Glutamatergic neuron (in vitro differentiated cells): ENCODE measurements around the gene TMEM266. TPM values are rescaled to one million over a fixed set of nuclear protein-coding genes. Genes with fewer than 3 reads are reported as not detected.
A peak's percentile ranks its signal among the peaks of the same experiment; 100 is the strongest.

ENCODE experiments used
- DNase-seq: peaks from one replicate; pipeline ENCODE4 v3.0.0; 2022
- H3K27ac Mint-ChIP-seq: one replicate; pipeline ENCODE4 v1.8.0; 2020; ENCODE audit warnings: mild to moderate bottlenecking, mixed read lengths, inconsistent platforms; ENCODE audit not compliant: unreplicated experiment
- H3K27me3 Mint-ChIP-seq: one replicate; pipeline ENCODE4 v1.8.0; 2020; ENCODE audit warnings: mild to moderate bottlenecking, moderate library complexity, mixed read lengths, inconsistent platforms; ENCODE audit not compliant: unreplicated experiment
- H3K36me3 Mint-ChIP-seq: one replicate; pipeline ENCODE4 v1.8.0; 2020; ENCODE audit warnings: mild to moderate bottlenecking, mixed read lengths, inconsistent platforms; ENCODE audit not compliant: unreplicated experiment
- H3K4me1 Mint-ChIP-seq: one replicate; pipeline ENCODE4 v1.8.0; 2020; ENCODE audit warnings: mild to moderate bottlenecking, low read depth, mixed read lengths, inconsistent platforms; ENCODE audit not compliant: unreplicated experiment
- H3K4me3 Mint-ChIP-seq: one replicate; pipeline ENCODE4 v1.8.0; 2020; ENCODE audit warnings: mild to moderate bottlenecking, mixed read lengths, inconsistent platforms; ENCODE audit not compliant: unreplicated experiment
- H3K9me3 Mint-ChIP-seq: one replicate; pipeline ENCODE4 v1.8.0; 2020; ENCODE audit warnings: mild to moderate bottlenecking, moderate library complexity, mixed read lengths, inconsistent platforms; ENCODE audit not compliant: unreplicated experiment
- total RNA-seq: library from RNA; stranded (reverse); fragmentation: NEBNext Ultra II Directional; extraction: Animal tissue kit (Norgen Biotek cat#: 25700); gene quantifications from one replicate; pipeline ENCODE4 v1.2.1, GENCODE V29; 2021; ENCODE audit not compliant: unreplicated experiment
- TF ChIP-seq, protein P1 (sequence below): fragments of 200-600 bp; sonication (generic); IDR thresholded peaks from one replicate; pipeline ENCODE4 v1.5.0; 2021; ENCODE audit not compliant: partially characterized antibody, unreplicated experiment

TMEM266 gene
- total RNA-seq, 1 donor from 2014 or later, result 1.3 TPM

DNA sequence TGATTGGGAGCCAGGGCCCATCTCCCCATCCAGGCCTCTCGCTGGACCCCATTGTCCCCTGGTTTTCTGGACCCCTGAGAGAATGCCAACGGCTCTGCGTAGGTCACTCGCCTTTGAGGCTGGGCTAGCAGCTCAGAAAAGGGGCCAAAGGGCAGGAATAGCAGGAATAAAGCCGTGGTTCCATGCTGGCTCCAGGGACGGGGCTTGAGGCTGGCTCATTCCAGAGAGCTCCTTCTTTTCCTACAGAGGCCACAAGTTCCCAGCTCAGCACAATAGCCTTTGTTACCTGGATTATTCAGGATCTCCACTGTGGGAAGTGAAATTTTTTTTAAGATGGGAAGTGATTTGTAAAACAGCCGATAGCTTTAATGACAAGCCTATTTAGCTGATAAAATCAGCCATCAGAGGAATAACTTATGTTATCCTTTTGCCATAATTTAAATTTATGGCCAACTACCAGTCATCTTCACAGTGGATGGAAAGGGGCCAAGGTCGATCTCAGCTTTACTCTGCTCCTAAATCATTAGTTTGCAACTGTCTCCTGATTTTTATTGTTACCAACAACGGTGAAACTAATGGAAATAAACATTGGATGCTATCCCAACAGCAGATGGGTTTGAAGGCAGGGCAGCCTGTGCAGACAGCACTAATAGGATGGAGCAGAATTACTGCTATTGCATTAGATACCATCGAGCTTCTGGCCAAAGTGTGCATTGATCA lies 124.3 kb downstream of the TMEM266 start:
- TF ChIP-seq, protein P1, sequence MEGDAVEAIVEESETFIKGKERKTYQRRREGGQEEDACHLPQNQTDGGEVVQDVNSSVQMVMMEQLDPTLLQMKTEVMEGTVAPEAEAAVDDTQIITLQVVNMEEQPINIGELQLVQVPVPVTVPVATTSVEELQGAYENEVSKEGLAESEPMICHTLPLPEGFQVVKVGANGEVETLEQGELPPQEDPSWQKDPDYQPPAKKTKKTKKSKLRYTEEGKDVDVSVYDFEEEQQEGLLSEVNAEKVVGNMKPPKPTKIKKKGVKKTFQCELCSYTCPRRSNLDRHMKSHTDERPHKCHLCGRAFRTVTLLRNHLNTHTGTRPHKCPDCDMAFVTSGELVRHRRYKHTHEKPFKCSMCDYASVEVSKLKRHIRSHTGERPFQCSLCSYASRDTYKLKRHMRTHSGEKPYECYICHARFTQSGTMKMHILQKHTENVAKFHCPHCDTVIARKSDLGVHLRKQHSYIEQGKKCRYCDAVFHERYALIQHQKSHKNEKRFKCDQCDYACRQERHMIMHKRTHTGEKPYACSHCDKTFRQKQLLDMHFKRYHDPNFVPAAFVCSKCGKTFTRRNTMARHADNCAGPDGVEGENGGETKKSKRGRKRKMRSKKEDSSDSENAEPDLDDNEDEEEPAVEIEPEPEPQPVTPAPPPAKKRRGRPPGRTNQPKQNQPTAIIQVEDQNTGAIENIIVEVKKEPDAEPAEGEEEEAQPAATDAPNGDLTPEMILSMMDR, result no peak
- Mint-ChIP-seq H3K9me3 (peaks cover 4% of the 10 kb centered on the region), H3K4me1 (peaks cover 45% of the 10 kb centered on the region), H3K36me3 (no peaks in the 10 kb centered on the region), H3K27me3 (peaks cover 10% of the 10 kb centered on the region), H3K4me3 (peak overlapping the region; percentile 25), H3K27ac (peak overlapping the region; percentile 90)
- no peak for DNase-seq

DNA sequence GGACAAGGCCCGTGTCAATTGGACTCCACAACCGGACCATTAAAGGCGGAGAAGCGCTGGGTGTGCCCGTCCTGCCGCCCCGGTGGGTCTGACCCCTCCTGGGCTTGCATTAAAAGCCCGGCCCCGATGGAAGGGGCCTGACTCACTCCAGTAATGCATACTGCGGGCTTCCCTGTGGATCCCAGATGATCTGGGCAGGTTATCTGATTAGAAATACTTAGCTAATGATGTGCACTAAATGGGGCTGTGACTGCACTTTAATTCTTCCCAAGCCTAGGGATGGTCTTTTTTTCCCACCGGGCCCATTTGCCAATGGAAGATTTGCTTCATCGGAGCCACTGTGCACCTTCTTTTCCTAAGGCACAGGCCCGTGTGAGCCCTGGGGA lies 124.9 kb downstream of the TMEM266 start:
- Mint-ChIP-seq H3K4me3 (peak overlapping the region; percentile 12), H3K9me3 (peaks cover 4% of the 10 kb centered on the region), H3K27me3 (peaks cover 8% of the 10 kb centered on the region), H3K4me1 (peaks cover 48% of the 10 kb centered on the region), H3K27ac (peak overlapping the region; percentile 90), H3K36me3 (no peaks in the 10 kb centered on the region)
- peak; percentile 64 for DNase-seq
- TF ChIP-seq, protein P1, result no peak

GRCh38 chr15:76185716-76186115 lies 125.9 kb downstream of the TMEM266 start:
- peak overlapping the region; percentile 72 for H3K27ac Mint-ChIP-seq
- H3K9me3 Mint-ChIP-seq, result peaks cover 9% of the 10 kb centered on the region
- peak; percentile 48 for DNase-seq
- no peaks in the 10 kb centered on the region for H3K36me3 Mint-ChIP-seq
- TF ChIP-seq, protein P1, result peak; percentile 75
- peaks cover 57% of the 10 kb centered on the region for H3K4me1 Mint-ChIP-seq
- H3K4me3 Mint-ChIP-seq, result peak overlapping the region; percentile 12
- peaks cover 10% of the 10 kb centered on the region for H3K27me3 Mint-ChIP-seq

GRCh38 chr15:76187163-76187562 lies 127.4 kb downstream of the TMEM266 start:
- DNase-seq, result peak; percentile 79
- peak overlapping the region; percentile 86 for H3K27ac Mint-ChIP-seq
- no peaks in the 10 kb centered on the region for H3K36me3 Mint-ChIP-seq
- H3K4me3 Mint-ChIP-seq, result peak overlapping the region; percentile 83
- H3K9me3 Mint-ChIP-seq, result peaks cover 9% of the 10 kb centered on the region
- TF ChIP-seq, protein P1, result no peak
- H3K4me1 Mint-ChIP-seq, result peaks cover 49% of the 10 kb centered on the region
- H3K27me3 Mint-ChIP-seq, result peaks cover 7% of the 10 kb centered on the region

DNA sequence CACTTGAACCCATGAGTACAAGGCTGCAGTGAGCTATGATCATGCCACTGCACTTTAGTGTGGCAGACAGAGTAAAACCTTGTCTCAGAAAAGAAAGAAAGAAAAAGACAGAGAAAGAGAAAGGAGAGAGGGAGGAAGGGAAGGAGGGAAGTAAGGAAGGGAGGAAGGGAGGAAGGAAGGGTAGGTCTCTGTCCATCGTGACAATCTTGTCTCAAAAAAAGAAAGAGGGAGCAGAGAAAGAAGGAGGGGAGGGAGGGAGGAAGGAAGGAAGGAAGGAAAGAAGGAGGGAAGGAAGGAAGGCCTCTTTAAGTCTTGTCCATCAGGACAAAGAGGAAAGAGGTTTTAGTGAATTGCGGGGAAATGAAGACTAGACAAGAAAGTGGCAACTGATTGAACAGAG lies 129.3 kb downstream of the TMEM266 start:
- peak overlapping the region; percentile 7 for H3K4me3 Mint-ChIP-seq
- peaks cover 42% of the 10 kb centered on the region for H3K4me1 Mint-ChIP-seq
- no peak for DNase-seq
- TF ChIP-seq, protein P1, result no peak
- H3K27ac Mint-ChIP-seq, result no peak overlapping the region
- H3K36me3 Mint-ChIP-seq, result no peaks in the 10 kb centered on the region
- peaks cover 7% of the 10 kb centered on the region for H3K27me3 Mint-ChIP-seq
- H3K9me3 Mint-ChIP-seq, result peaks cover 11% of the 10 kb centered on the region
